Iris pigment epithelial cell (primary cell): Measurements from ENCODE around the gene CDHR3.

Experiments
- DNase-seq: peaks from one replicate; pipeline ENCODE4 v3.0.0-alpha.2; 2011; ENCODE audit warnings: low read depth

CDHR3 gene

GRCh38 chr7:106064771-106065574, 101.9 kb downstream of the CDHR3 start:
- DNase-seq, result peak; percentile 76

- DNase-seq, result peak; percentile 27
These were observed 102.8 kb downstream of the CDHR3 start for GRCh38 chr7:106065575-106066500.

- DNase-seq, result no peak
These were observed 104.6 kb downstream of the CDHR3 start for GRCh38 chr7:106067678-106068077.

- no peak for DNase-seq
These were observed 105.5 kb downstream of the CDHR3 start for GRCh38 chr7:106068538-106068961.

- no peak for DNase-seq
These were observed 105.9 kb downstream of the CDHR3 start for GRCh38 chr7:106068986-106069385.

GRCh38 chr7:106069471-106070200, 106.6 kb downstream of the CDHR3 start:
- DNase-seq, result no peak

GRCh38 chr7:106070201-106070551, 107.1 kb downstream of the CDHR3 start:
- no peak for DNase-seq

- DNase-seq, result no peak
These were observed 107.6 kb downstream of the CDHR3 start for GRCh38 chr7:106070567-106071254.

GRCh38 chr7:106071356-106071998, 108.4 kb downstream of the CDHR3 start:
- no peak for DNase-seq

GRCh38 chr7:106071999-106072714, 109.1 kb downstream of the CDHR3 start:
- DNase-seq, result peak; percentile 16

GRCh38 chr7:106072715-106073091, 109.6 kb downstream of the CDHR3 start:
- no peak for DNase-seq

GRCh38 chr7:106073701-106074100, 110.6 kb downstream of the CDHR3 start:
- DNase-seq, result no peak

GRCh38 chr7:106074257-106074656, 111.2 kb downstream of the CDHR3 start:
- DNase-seq, result no peak

- no peak for DNase-seq
These were observed 112.9 kb downstream of the CDHR3 start for GRCh38 chr7:106075937-106076336.

- no peak for DNase-seq
These were observed 113.5 kb downstream of the CDHR3 start for GRCh38 chr7:106076537-106076936.

GRCh38 chr7:106080300-106080987, 117.4 kb downstream of the CDHR3 start:
- DNase-seq, result no peak

- no peak for DNase-seq
These were observed 119.2 kb downstream of the CDHR3 start for GRCh38 chr7:106082087-106082854.
